ENCODE results near the gene ANKEF1.

GRCh38 chr20:10096790-10097189 is 62.0 kb downstream of the ANKEF1 start:
- TF ChIP-seq, protein P1, sequence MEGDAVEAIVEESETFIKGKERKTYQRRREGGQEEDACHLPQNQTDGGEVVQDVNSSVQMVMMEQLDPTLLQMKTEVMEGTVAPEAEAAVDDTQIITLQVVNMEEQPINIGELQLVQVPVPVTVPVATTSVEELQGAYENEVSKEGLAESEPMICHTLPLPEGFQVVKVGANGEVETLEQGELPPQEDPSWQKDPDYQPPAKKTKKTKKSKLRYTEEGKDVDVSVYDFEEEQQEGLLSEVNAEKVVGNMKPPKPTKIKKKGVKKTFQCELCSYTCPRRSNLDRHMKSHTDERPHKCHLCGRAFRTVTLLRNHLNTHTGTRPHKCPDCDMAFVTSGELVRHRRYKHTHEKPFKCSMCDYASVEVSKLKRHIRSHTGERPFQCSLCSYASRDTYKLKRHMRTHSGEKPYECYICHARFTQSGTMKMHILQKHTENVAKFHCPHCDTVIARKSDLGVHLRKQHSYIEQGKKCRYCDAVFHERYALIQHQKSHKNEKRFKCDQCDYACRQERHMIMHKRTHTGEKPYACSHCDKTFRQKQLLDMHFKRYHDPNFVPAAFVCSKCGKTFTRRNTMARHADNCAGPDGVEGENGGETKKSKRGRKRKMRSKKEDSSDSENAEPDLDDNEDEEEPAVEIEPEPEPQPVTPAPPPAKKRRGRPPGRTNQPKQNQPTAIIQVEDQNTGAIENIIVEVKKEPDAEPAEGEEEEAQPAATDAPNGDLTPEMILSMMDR (IDR thresholded peaks at IDR 0.05; ENCODE audit: borderline replicate concordance, extremely low read depth, low read length, poor library complexity, severe bottlenecking) = no peak
- no peak for TF ChIP-seq EZH2 (IDR thresholded peaks at IDR 0.05; ENCODE audit: borderline replicate concordance, low read depth, low read length, severe bottlenecking)

Data from DND-41 (cell line).